ENCODE data around the gene PER2. TPM values are rescaled to one million over a fixed set of nuclear protein-coding genes. Genes with fewer than 3 reads are reported as not detected.

Gene PER2
- total RNA-seq, 2 experiments from 2014 or later, result 33.8 to 38.2 TPM

DNA sequence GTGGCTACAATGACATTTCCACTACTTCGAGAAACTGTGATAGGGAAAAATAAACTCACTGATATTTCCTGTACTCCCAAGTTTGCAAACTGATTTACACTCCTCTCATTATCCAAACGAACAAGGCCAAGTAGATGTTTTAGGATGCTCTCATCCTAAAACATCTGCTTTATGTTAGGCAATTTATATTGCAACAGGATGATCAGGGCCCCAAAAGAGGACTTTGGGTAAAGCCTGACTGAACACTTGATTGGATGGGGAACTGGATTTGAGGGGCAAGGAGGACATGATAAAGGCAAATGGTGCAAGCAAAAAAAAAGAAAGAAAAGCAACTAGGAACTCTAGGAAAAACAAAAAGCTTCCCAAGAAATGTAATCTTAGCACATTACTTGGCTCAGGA lies 46.4 kb downstream of the PER2 start:
- POLR2A ChIA-PET, result no interaction called here
- H3K9me3 ChIP-seq (ENCODE audit: control insufficient read depth in 1 of 2, insufficient read depth in 1 of 2, low read length in 2 of 2), result peaks cover 0 to 8% of the 10 kb centered on the region in 2 experiments
- Mint-ChIP-seq H3K36me3 (ENCODE audit: low read depth) (peaks cover 25% of the 10 kb centered on the region), H3K27ac (no peak overlapping the region), H3K9me3 (no peaks in the 10 kb centered on the region), H3K4me3 (peak overlapping the region; percentile 39), H3K4me1 (ENCODE audit: low read depth) (peaks cover 12% of the 10 kb centered on the region), H3K27me3 (peaks cover 16% of the 10 kb centered on the region)
- no peak for ATAC-seq (ENCODE audit: poor library complexity)
- H3K4me3 ChIP-seq (ENCODE audit: low read length), result no peak overlapping the region
- no peaks in the 10 kb centered on the region for H3K36me3 ChIP-seq (ENCODE audit: insufficient read depth, low read length)
- DNase-seq, result no peak
- intact Hi-C loops (cut with DNase I, micrococcal nuclease), result no loop called here
- H3K27me3 ChIP-seq (ENCODE audit: control insufficient read depth in 1 of 2, insufficient read depth in 2 of 2, low read length in 2 of 2), result peaks cover 10 to 13% of the 10 kb centered on the region in 2 experiments
- H3K4me1 ChIP-seq (ENCODE audit: insufficient read depth, low read length), result peaks cover 20% of the 10 kb centered on the region
- CTCF ChIA-PET, result no interaction called here
- TF ChIP-seq, protein P1, sequence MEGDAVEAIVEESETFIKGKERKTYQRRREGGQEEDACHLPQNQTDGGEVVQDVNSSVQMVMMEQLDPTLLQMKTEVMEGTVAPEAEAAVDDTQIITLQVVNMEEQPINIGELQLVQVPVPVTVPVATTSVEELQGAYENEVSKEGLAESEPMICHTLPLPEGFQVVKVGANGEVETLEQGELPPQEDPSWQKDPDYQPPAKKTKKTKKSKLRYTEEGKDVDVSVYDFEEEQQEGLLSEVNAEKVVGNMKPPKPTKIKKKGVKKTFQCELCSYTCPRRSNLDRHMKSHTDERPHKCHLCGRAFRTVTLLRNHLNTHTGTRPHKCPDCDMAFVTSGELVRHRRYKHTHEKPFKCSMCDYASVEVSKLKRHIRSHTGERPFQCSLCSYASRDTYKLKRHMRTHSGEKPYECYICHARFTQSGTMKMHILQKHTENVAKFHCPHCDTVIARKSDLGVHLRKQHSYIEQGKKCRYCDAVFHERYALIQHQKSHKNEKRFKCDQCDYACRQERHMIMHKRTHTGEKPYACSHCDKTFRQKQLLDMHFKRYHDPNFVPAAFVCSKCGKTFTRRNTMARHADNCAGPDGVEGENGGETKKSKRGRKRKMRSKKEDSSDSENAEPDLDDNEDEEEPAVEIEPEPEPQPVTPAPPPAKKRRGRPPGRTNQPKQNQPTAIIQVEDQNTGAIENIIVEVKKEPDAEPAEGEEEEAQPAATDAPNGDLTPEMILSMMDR (IDR thresholded peaks at IDR 0.05), result no peak
- H3K27ac ChIP-seq (ENCODE audit: low read depth in 1 of 2, low read length in 2 of 2), result no peak overlapping the region

DNA sequence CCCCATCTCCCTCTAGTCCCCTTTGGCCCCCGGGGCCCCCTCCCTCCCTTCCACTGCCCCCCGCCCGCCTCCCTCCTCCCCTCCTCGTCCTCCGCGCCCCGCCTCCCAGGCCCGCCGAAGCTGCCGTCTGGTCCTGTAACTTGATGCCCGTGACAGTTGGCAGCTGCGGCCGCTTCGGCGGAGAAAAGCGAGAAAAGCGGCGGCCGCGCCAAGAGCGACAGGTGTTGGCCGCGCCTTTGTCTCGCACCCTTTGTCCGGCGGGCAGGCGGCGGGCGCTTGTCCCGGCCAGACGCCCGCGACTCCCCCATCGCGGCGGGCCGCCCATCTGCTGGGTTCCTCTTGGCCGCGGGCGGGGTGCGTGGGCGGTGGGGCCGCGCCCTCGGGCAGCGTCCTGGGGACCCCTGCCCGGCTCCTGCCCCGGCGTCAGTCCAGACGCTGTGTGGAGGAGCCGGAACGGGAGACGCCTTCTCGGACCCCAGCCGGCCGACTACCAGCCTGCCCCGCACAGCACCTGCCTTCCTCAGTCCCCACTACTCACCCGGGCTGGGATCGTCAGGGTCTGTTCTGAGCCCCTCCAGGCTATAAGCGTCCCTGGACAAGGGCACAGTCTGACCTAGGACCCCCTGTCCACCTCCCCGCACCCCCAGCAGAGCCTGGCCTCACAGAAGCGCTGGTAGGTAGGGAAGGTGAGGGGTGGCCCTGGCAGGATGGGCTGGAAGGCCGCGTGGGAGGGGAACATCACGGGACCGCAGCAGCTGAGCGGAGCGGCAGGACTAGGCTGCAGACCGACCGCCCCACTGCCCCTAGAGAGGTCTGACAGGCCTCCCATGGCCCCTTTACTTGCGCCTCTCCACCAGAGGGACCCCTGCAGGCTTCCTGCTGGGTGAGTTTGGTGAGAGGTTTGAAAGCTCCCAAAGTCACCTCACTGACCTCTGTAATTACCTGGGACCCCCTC lies 47.4 kb downstream of the PER2 start:
- peaks cover 13 to 15% of the 10 kb centered on the region in 2 experiments for H3K27me3 ChIP-seq (ENCODE audit: control insufficient read depth in 1 of 2, insufficient read depth in 2 of 2, low read length in 2 of 2)
- Mint-ChIP-seq H3K36me3 (ENCODE audit: low read depth) (peaks cover 18% of the 10 kb centered on the region), H3K4me3 (peak overlapping the region; percentile 39), H3K27me3 (peaks cover 21% of the 10 kb centered on the region), H3K9me3 (no peaks in the 10 kb centered on the region), H3K27ac (no peak overlapping the region), H3K4me1 (ENCODE audit: low read depth) (peaks cover 12% of the 10 kb centered on the region)
- DNase-seq (peak in 3 of 14 experiments; percentile 30 to 54 (median 48)), ATAC-seq (ENCODE audit: poor library complexity) (no peak)
- intact Hi-C loops (cut with DNase I, micrococcal nuclease), result no loop called here
- ChIA-PET POLR2A (interaction anchor here (0.6 kb wide), 1 partner anchor 38 kb away, joined by 3 read pairs; the partner anchor contains the start of gene ILKAP), CTCF (no interaction called here)
- H3K4me1 ChIP-seq (ENCODE audit: insufficient read depth, low read length), result peaks cover 20% of the 10 kb centered on the region
- H3K27ac ChIP-seq (ENCODE audit: low read depth in 1 of 2, low read length in 2 of 2), result no peak overlapping the region
- peaks cover 0 to 8% of the 10 kb centered on the region in 2 experiments for H3K9me3 ChIP-seq (ENCODE audit: control insufficient read depth in 1 of 2, insufficient read depth in 1 of 2, low read length in 2 of 2)
- no peaks in the 10 kb centered on the region for H3K36me3 ChIP-seq (ENCODE audit: insufficient read depth, low read length)
- TF ChIP-seq, protein P1 (IDR thresholded peaks at IDR 0.05), result no peak
- peak overlapping the region; percentile 57 for H3K4me3 ChIP-seq (ENCODE audit: low read length)

DNA sequence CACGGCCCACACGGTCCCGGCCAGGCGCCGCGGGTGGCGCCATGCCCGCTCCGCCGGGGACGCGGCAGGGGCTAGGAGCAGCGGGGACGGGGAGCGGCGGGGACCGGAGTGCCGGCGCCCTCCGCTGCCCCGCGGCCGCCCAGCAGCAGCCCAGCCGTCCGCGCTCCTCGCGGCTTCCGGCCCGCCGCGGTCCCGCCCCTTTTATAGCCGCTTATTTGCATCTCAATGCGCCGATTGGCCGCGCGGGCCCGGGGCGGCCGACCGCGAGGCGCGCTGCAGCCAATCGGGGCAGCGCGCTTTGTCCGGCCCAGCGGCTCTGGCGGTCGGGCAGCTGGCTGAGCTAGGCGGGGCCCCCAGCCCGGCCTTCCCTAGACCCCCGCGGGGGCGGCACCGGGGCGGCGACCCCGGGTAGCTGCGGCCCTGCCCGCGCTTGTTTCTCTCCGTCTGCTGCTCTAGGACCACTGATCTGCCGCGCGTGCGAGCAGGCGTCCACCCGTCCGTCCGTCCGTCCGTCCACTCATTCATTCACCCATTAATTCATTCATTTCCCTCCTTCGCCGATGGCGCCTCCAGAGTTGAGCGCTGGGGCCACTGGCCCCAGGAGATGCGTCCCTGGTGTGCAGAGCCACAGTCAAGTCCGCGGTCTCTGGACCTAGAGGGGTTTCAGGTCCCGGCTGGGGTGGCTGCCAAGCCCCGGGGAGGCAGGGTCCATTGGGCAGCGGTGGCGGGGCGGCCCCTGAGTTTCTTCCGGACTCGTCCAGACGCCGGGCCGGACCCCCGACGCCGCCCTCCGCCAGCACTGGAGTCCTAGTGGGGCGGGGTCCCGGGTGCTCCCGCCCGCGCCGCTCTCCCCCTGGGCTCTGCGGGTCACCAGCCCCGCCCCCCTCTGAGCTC lies 48.3 kb downstream of the PER2 start, which contains the start of gene HES6:
HES6 (minus strand) TSS at position 176 of the 894 bp plus-strand sequence; CDS start at position 43, 133 bp downstream.
- Histone ChIP-seq H3K27ac (ENCODE audit: low read depth in 1 of 2, low read length in 2 of 2) (no peak within 1 kb of the TSS), H3K36me3 (ENCODE audit: insufficient read depth, low read length) (no peaks in the 10 kb centered on the region), H3K27me3 (ENCODE audit: control insufficient read depth in 1 of 2, insufficient read depth in 2 of 2, low read length in 2 of 2) (peaks cover 13 to 20% of the 10 kb centered on the region in 2 experiments), H3K4me1 (ENCODE audit: insufficient read depth, low read length) (peaks cover 20% of the 10 kb centered on the region), H3K4me3 (ENCODE audit: low read length) (peak within 1 kb of the TSS; percentile 57), H3K9me3 (ENCODE audit: control insufficient read depth in 1 of 2, insufficient read depth in 1 of 2, low read length in 2 of 2) (peaks cover 0 to 8% of the 10 kb centered on the region in 2 experiments)
- intact Hi-C loops (cut with DNase I, micrococcal nuclease), result loop anchor here in 1 of 2 experiments (10.0 kb wide), 1 partner anchor 275 kb away; the partner anchor contains the start of gene UBE2F
- peak; percentile 78 for ATAC-seq (ENCODE audit: poor library complexity)
- DNase-seq, result peak; percentile 33 to 90 (median 63)
- peaks cover 12% of the 10 kb centered on the region for H3K4me1 Mint-ChIP-seq (ENCODE audit: low read depth)
- H3K27me3 Mint-ChIP-seq, result peaks cover 30% of the 10 kb centered on the region
- no peaks in the 10 kb centered on the region for H3K9me3 Mint-ChIP-seq
- TF ChIP-seq, protein P1 (IDR thresholded peaks at IDR 0.05), result no peak
- peak within 1 kb of the TSS; percentile 92 for H3K4me3 Mint-ChIP-seq
- H3K36me3 Mint-ChIP-seq (ENCODE audit: low read depth), result peaks cover 8% of the 10 kb centered on the region
- ChIA-PET POLR2A (interaction anchor here (0.6 to 2.0 kb wide), 4 partner anchors 19 to 548 kb away, joined by 3 to 7 read pairs (median 4); partner anchors contain the start of gene ILKAP), CTCF (no interaction called here)
- H3K27ac Mint-ChIP-seq, result no peak within 1 kb of the TSS

Measured in CD4-positive, alpha-beta T cell (primary cell).